Measurements from ENCODE around the gene LRRC34. TPM values are rescaled to one million over a fixed set of nuclear protein-coding genes. Genes with fewer than 3 reads are reported as not detected.
A peak's percentile ranks its signal among the peaks of the same experiment; 100 is the strongest.

Gene LRRC34
- total and polyA plus RNA-seq, 2 donors (not counting 1 experiment from before 2014, with no cell fraction given): 2.0 to 2.7 TPM

DNA sequence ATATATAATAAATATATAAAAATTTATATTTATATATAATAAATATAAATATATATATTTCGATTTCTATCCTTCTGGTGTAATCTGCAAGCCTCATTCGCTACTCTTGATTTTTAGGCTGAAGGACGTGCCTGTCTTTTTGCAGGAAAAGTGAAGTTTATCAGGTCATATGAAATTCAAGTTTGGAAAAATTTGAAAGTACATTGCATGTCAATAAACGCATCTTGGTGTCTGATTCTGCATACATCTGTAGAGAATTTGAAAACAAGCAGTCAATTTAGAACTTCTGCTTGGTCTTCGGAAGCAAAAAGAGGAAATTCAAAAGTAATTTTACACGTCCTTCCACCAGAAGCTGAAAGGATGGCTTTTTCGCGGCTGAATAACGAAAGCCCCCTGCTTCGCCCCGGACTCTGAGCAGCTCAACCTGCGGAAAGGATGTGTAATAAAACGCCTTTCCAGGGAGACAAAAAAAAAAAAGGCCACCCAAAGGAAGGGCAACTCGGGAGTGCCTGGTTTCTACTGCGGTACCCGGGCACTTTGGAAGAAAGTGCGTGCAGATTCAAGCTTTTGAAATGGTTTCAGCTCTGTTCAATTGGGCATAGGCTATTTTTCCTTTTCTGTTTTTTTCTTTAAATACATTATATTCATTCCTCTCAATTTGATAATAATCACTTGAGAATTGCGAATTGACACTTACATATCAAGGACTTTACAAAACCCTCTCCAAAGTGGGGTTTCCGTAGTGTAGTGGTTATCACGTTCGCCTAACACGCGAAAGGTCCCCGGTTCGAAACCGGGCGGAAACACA lies 41.0 kb downstream of the LRRC34 start:
- Histone ChIP-seq H3K4me1 (ENCODE audit: control insufficient read depth, extremely low read depth, insufficient read depth, low read length) (peaks cover 5% of the 10 kb centered on the region), H3K4me2 (ENCODE audit: extremely low read depth, insufficient read depth, low read length) (peak overlapping the region; percentile 90), H3K79me2 (ENCODE audit: control insufficient read depth, insufficient read depth, low read length) (peaks cover 25% of the 10 kb centered on the region), H2AFZ (ENCODE audit: low read length) (peak overlapping the region; percentile 96), H3K27ac (ENCODE audit: insufficient read depth, low read length) (peak overlapping the region; percentile 99), H3K9ac (ENCODE audit: insufficient read depth, low read length) (peak overlapping the region; percentile 54), H4K20me1 (ENCODE audit: control insufficient read depth, extremely low read depth, insufficient read depth, low read length) (no peaks in the 10 kb centered on the region), H3K36me3 (ENCODE audit: control insufficient read depth, insufficient read depth, low read length) (no peaks in the 10 kb centered on the region), H3K4me3 (replicated peaks in 1 of 4; ENCODE audit: control extremely low read depth in 1 of 4, insufficient read depth in 1 of 4, low read depth in 3 of 4, low read length in 4 of 4) (peak overlapping the region; percentile 64 to 97 (median 88)), H3K27me3 (ENCODE audit: control insufficient read depth, insufficient read depth, low read length) (no peaks in the 10 kb centered on the region), H3K9me3 (ENCODE audit: control insufficient read depth, insufficient read depth, low read depth, low read length) (no peaks in the 10 kb centered on the region)
- peak; percentile 65 to 89 for DNase-seq (ENCODE audit: low read depth in 2 of 2)
- TF ChIP-seq, protein P1, sequence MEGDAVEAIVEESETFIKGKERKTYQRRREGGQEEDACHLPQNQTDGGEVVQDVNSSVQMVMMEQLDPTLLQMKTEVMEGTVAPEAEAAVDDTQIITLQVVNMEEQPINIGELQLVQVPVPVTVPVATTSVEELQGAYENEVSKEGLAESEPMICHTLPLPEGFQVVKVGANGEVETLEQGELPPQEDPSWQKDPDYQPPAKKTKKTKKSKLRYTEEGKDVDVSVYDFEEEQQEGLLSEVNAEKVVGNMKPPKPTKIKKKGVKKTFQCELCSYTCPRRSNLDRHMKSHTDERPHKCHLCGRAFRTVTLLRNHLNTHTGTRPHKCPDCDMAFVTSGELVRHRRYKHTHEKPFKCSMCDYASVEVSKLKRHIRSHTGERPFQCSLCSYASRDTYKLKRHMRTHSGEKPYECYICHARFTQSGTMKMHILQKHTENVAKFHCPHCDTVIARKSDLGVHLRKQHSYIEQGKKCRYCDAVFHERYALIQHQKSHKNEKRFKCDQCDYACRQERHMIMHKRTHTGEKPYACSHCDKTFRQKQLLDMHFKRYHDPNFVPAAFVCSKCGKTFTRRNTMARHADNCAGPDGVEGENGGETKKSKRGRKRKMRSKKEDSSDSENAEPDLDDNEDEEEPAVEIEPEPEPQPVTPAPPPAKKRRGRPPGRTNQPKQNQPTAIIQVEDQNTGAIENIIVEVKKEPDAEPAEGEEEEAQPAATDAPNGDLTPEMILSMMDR (conservative IDR thresholded peaks at IDR 0.05 in 1 of 2, IDR thresholded peaks at IDR 0.05 in 1 of 2; ENCODE audit: low read depth in 1 of 2, low read length in 2 of 2): no peak
- no peak for TF ChIP-seq EZH2 (IDR thresholded peaks at IDR 0.05; ENCODE audit: low read length, missing control alignments)

DNA sequence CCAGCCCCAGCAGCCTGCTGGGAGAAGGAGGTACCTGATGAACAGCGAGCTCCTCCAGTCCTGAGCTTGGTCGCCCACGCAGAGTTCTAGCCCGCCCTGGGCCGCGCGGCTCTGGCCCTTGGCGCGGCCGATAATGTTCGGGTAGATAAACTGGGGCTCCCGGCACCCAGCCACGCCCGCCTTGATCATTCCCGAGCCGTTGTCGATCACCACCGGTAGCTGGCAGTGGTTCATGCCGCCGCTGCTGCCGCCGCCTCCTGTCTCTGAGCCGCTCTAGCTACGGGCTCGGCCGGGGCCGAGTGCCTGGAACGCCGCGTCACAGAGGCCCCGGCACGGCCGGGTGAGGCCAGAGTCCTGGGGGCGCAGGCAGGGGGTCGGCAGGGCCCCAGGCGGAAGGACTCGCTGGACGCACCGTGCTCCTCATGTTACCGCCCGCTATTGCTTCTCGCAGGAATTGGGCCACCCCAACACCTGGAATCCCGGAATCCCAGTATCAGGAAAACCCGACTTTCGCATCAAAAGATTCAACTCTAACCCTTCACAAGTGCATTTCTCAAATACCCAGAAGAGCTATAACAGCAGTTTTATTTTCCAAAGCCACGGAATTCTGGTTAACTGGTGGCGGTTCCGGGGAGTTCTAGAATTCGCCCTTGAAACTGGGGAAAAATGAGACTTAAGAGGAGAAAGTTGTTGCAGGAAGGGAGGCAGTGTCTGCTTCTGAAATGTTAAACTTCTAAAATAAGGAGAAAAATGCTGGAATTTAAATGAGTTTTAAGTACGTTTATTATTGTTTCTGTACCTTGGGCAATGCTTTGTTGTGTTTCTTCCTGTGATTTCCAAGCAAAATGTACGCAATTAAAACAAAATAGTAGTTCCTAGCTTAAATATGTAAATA lies 43.2 kb downstream of the LRRC34 start, which contains the start of gene ACTRT3:
Gene ACTRT3, minus strand, starts transcription at position 275 of the 895 bp plus-strand sequence. Its CDS starts 41 bp downstream, at position 234.
- Histone ChIP-seq H3K27ac (ENCODE audit: insufficient read depth, low read length) (peak within 1 kb of the TSS; percentile 56), H3K79me2 (ENCODE audit: control insufficient read depth, insufficient read depth, low read length) (peaks cover 11% of the 10 kb centered on the region), H3K4me2 (ENCODE audit: extremely low read depth, insufficient read depth, low read length) (peak within 1 kb of the TSS; percentile 67), H3K9me3 (ENCODE audit: control insufficient read depth, insufficient read depth, low read depth, low read length) (no peaks in the 10 kb centered on the region), H3K4me3 (replicated peaks in 1 of 4; ENCODE audit: control extremely low read depth in 1 of 4, insufficient read depth in 1 of 4, low read depth in 3 of 4, low read length in 4 of 4) (peak within 1 kb of the TSS; percentile 58 to 98 (median 74)), H3K9ac (ENCODE audit: insufficient read depth, low read length) (peak within 1 kb of the TSS; percentile 73), H2AFZ (ENCODE audit: low read length) (peak within 1 kb of the TSS; percentile 90), H3K4me1 (ENCODE audit: control insufficient read depth, extremely low read depth, insufficient read depth, low read length) (peaks cover 5% of the 10 kb centered on the region), H4K20me1 (ENCODE audit: control insufficient read depth, extremely low read depth, insufficient read depth, low read length) (no peaks in the 10 kb centered on the region), H3K27me3 (ENCODE audit: control insufficient read depth, insufficient read depth, low read length) (no peaks in the 10 kb centered on the region), H3K36me3 (ENCODE audit: control insufficient read depth, insufficient read depth, low read length) (no peaks in the 10 kb centered on the region)
- TF ChIP-seq, protein P1 (conservative IDR thresholded peaks at IDR 0.05 in 1 of 2, IDR thresholded peaks at IDR 0.05 in 1 of 2; ENCODE audit: low read depth in 1 of 2, low read length in 2 of 2): no peak
- TF ChIP-seq EZH2 (IDR thresholded peaks at IDR 0.05; ENCODE audit: low read length, missing control alignments): no peak
- DNase-seq (ENCODE audit: low read depth in 2 of 2): peak; percentile 61 to 81
